ENCODE measurements around the gene CD1D.

DNA sequence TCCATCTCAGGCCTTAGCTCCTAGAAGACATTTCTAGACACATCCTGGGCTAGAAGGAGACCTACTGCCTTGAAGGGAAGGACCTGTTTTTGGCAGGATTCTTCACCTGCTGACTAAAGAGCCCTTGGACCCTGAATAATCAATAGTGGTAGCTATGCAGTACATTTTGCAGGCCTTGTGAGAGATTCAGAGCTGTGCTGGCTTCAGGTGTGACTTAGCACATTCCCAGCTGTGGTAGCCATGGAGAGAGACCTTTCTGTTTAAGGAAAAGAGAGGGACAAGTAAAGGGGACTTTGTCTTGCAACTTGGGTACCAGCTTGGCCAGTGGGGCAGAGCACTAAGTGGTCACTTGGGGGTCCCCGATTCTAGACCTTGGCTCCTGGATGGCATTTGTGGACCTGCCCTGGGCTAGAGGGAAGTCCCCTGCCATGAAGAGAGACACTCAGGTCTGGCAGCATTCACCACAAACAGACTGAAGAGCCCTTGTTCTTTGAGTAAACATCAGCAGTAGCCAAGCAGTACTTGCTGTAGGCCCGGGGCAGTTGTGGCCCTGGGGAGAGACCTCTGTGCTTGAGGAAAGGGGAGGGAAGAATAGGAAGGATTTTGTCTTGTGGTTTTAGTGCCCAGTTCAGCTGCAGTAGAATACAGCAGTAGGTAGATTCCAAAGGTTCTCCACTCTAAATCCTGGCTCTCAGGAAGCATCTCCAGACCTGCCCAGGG is 47.4 kb downstream of the CD1D start:
- TF ChIP-seq, protein P1, sequence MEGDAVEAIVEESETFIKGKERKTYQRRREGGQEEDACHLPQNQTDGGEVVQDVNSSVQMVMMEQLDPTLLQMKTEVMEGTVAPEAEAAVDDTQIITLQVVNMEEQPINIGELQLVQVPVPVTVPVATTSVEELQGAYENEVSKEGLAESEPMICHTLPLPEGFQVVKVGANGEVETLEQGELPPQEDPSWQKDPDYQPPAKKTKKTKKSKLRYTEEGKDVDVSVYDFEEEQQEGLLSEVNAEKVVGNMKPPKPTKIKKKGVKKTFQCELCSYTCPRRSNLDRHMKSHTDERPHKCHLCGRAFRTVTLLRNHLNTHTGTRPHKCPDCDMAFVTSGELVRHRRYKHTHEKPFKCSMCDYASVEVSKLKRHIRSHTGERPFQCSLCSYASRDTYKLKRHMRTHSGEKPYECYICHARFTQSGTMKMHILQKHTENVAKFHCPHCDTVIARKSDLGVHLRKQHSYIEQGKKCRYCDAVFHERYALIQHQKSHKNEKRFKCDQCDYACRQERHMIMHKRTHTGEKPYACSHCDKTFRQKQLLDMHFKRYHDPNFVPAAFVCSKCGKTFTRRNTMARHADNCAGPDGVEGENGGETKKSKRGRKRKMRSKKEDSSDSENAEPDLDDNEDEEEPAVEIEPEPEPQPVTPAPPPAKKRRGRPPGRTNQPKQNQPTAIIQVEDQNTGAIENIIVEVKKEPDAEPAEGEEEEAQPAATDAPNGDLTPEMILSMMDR (IDR thresholded peaks at IDR 0.05) = no peak
- no peak for TF ChIP-seq POLR2A (IDR thresholded peaks at IDR 0.05)

Measured in right lobe of liver (tissue), 4 donors.